Measurements from ENCODE around the gene MAD2L1BP.

MAD2L1BP gene

GRCh38 chr6:43666196-43666920, 30.7 kb downstream of the MAD2L1BP start:
- Histone ChIP-seq H3K4me3 (no peak overlapping the region), H3K36me3 (peaks cover 4 to 12% (median 8%) of the 10 kb centered on the region in 3 donors), H3K9me3 (no peaks in the 10 kb centered on the region), H3K27ac (no peak overlapping the region), H3K27me3 (peaks cover 0 to 6% of the 10 kb centered on the region in 2 donors), H3K4me1 (peaks cover 0 to 37% (median 33%) of the 10 kb centered on the region in 4 donors)
- TF ChIP-seq, protein P1, sequence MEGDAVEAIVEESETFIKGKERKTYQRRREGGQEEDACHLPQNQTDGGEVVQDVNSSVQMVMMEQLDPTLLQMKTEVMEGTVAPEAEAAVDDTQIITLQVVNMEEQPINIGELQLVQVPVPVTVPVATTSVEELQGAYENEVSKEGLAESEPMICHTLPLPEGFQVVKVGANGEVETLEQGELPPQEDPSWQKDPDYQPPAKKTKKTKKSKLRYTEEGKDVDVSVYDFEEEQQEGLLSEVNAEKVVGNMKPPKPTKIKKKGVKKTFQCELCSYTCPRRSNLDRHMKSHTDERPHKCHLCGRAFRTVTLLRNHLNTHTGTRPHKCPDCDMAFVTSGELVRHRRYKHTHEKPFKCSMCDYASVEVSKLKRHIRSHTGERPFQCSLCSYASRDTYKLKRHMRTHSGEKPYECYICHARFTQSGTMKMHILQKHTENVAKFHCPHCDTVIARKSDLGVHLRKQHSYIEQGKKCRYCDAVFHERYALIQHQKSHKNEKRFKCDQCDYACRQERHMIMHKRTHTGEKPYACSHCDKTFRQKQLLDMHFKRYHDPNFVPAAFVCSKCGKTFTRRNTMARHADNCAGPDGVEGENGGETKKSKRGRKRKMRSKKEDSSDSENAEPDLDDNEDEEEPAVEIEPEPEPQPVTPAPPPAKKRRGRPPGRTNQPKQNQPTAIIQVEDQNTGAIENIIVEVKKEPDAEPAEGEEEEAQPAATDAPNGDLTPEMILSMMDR (IDR thresholded peaks at IDR 0.05) = no peak
- intact Hi-C loops (cut with DNase I; ENCODE audit: low total_unique reads) = loop anchor here (2.0 to 5.0 kb wide), 2 partner anchors 101 to 412 kb away; no protein-coding TSS in a partner anchor
- DNase-seq = no peak

DNA sequence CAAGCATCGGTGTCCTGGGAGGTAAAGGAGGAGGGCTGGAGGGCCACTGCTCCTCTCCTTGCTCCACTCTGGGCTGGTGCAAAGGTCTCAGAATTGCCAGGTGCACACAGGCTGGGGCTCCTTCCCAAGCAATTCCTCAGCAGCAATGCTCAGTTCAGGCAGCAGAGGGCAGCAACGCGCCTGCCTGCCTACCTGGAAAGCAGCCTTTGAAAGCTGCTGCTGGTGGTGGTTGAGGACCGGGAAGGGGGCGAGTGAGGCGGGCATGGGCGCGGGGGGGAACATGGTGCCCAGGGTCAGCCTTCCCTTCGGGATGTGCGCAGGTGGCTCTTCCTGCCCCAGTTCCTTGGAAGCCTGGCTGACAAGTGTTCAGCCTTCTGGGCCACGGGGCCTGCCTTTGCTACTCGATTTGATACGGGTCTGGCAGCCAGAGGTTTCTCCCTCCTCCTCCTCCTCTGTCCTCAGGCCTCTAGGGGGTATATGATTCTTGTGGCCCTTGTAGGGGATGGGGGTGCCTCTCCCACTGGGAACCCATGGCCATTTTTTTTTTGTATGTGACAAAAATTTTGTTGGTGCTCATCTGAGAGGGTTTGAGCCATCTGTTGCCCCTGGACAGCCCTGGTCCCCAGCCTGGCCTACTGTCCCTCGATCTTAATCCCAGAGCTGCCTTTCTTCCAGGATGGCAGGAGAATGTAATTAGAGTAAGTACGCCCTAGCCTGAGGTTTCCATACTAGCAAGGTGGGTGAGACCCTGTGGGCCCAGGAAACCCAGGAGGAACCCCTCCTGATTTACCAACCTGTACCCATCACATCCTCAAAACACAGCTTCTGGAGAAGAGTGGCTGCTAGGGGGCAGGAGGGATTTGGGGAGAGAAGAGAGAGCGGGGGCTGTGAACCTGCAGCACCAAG, 31.9 kb downstream of the MAD2L1BP start:
- Histone ChIP-seq H3K27me3 (peaks cover 0 to 6% of the 10 kb centered on the region in 2 donors), H3K9me3 (no peaks in the 10 kb centered on the region), H3K4me3 (no peak overlapping the region), H3K36me3 (peaks cover 16 to 24% (median 20%) of the 10 kb centered on the region in 3 donors), H3K27ac (peak overlapping the region; percentile 63 to 74), H3K4me1 (peaks cover 0 to 44% (median 33%) of the 10 kb centered on the region in 4 donors)
- intact Hi-C loops (cut with DNase I; ENCODE audit: low total_unique reads) = loop anchor here (2.0 to 5.0 kb wide), 2 partner anchors 100 to 411 kb away; no protein-coding TSS in a partner anchor
- TF ChIP-seq, protein P1 (IDR thresholded peaks at IDR 0.05) = peak; percentile 93 to 94
- DNase-seq = peak; percentile 73 to 88

GRCh38 chr6:43668151-43669028, 32.8 kb downstream of the MAD2L1BP start:
- H3K4me1 ChIP-seq = peaks cover 0 to 44% (median 33%) of the 10 kb centered on the region in 4 donors
- intact Hi-C loops (cut with DNase I; ENCODE audit: low total_unique reads) = loop anchor here (5.0 kb wide), 1 partner anchor 99 kb away; no protein-coding TSS in a partner anchor
- no peak overlapping the region for H3K4me3 ChIP-seq

DNA sequence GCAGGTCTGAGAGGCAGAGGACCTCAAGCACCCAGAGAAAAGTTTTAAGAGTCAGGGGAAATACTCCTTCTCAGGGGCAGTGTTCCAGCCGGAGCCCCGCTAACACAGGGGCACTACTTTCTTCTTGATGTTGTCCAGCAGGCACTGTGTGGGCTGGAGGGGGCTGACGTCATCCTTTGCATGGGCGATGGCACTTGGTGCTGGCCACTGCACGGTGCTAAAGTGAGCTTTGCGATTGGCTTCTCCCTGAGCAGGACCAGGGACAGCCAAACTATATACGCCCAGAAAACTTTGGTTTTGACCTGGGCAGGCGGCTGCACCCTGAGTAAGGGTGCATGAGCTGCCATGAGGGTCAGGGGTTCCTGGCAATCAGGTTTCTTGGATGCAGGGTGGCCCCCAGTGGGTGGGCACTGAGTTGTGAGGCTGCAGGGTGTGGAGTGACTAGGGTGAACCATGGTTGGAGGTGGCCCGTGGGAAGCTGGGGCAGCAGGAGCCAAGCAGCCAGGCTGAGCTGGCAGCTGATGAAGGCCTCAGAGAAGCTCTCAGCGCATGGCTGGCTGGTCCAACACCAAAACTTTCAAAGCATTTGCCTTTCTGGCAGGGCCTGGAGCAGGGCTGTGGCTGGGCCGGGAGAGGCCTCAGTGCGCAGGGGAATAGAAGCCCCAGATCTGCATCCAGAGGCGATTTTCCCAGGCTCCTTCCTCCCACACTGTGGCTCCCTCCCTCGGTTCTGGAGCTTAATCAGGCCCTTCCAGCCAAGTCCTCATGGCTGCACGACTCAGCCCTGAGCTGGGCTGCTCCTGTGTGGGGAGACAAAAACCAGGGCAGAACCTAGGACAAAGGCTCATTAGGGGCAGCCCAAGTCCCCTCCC, 33.6 kb downstream of the MAD2L1BP start:
- no peak overlapping the region for H3K4me3 ChIP-seq
- H3K4me1 ChIP-seq = peaks cover 0 to 44% (median 33%) of the 10 kb centered on the region in 4 donors
- peak overlapping the region; percentile 63 to 74 for H3K27ac ChIP-seq
- DNase-seq = peak; percentile 64 to 88
- intact Hi-C loops (cut with DNase I; ENCODE audit: low total_unique reads) = loop anchor here (5.0 kb wide), 1 partner anchor 98 kb away; no protein-coding TSS in a partner anchor
- peaks cover 0 to 6% of the 10 kb centered on the region in 2 donors for H3K27me3 ChIP-seq
- TF ChIP-seq, protein P1 (IDR thresholded peaks at IDR 0.05) = no peak
- H3K36me3 ChIP-seq = peaks cover 28 to 42% (median 35%) of the 10 kb centered on the region in 3 donors
- H3K9me3 ChIP-seq = no peaks in the 10 kb centered on the region

More at GRCh38 chr6:43668151-43669028, 32.8 kb downstream of the MAD2L1BP start:
- peaks cover 19 to 33% (median 26%) of the 10 kb centered on the region in 3 donors for H3K36me3 ChIP-seq
- peaks cover 0 to 6% of the 10 kb centered on the region in 2 donors for H3K27me3 ChIP-seq
- TF ChIP-seq, protein P1 (IDR thresholded peaks at IDR 0.05) = peak; percentile 32 to 46
- peak; percentile 27 to 78 for DNase-seq
- peak overlapping the region; percentile 63 to 74 for H3K27ac ChIP-seq
- H3K9me3 ChIP-seq = no peaks in the 10 kb centered on the region
